GM23248 (cell line): Measurements from ENCODE around the gene SLC25A53.

Experiments
- EZH2 ChIP-seq: fragments of 200-600 bp; sonication (generic); IDR thresholded peaks from 2 replicates; pipeline ENCODE4 v1.6.1; 2018; ENCODE audit warnings: antibody characterized with exemption, mild to moderate bottlenecking; ENCODE audit not compliant: insufficient read depth, poor library complexity, severe bottlenecking
- EZH2phosphoT487 ChIP-seq: fragments of 200-600 bp; sonication (generic); IDR thresholded peaks from 2 replicates; pipeline ENCODE4 v1.6.1; 2018; ENCODE audit warnings: antibody characterized with exemption, moderate library complexity, mild to moderate bottlenecking, low read depth; ENCODE audit not compliant: insufficient read depth

DNA sequence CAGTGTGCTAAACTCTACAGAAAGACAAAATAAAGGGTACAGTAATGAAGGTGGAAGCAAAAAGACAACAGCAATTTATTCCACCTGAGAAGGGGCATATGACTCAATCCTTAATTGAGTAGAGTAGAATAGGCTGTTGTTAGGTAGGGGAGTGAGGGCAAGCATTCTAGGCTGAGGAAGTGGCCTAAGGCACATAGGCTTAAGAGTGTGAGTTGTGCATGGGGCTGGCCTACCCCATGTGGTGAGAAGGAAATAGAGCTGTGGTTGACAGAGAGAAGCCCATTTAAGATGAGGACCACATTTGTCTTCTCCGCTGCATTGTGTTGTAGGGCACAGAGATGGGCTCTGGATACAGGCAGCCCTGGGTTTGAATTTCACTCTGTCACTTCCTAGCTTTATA is 47.9 kb downstream of the SLC25A53 start:
- TF ChIP-seq EZH2 = no peak
- no peak for TF ChIP-seq EZH2phosphoT487
